GM20000 (cell line): Measurements from ENCODE around the gene KLHL8.

ENCODE experiments used
- DNase-seq: peaks from one replicate; pipeline ENCODE4 v3.0.0; 2012; ENCODE audit warnings: low spot score
- CTCF ChIP-seq: IDR thresholded peaks from 2 replicates; pipeline ENCODE4 v1.5.1; 2012; ENCODE audit warnings: mild to moderate bottlenecking, control low read depth; ENCODE audit errors: extremely low read depth, missing control alignments

Gene KLHL8

GRCh38 chr4:87114245-87115062 is 106.0 kb downstream of the KLHL8 start:
- no peak for TF ChIP-seq CTCF

GRCh38 chr4:87112063-87112462 is 108.4 kb downstream of the KLHL8 start:
- no peak for TF ChIP-seq CTCF
- no peak for DNase-seq

More at GRCh38 chr4:87114245-87115062, 106.0 kb downstream of the KLHL8 start:
- no peak for DNase-seq
